NT2/D1 (cell line): Measurements from ENCODE around the gene MEGF8.

Experiments used
- DNase-seq: peaks from one replicate; pipeline ENCODE4 v3.0.0-alpha.2; 2011; ENCODE audit warnings: low read depth, low spot score
- H3K27me3 ChIP-seq: 2 replicates; pipeline ENCODE4 v1.6.0; 2011; ENCODE audit warnings: mild to moderate bottlenecking; ENCODE audit not compliant: insufficient read length, insufficient read depth
- H3K36me3 ChIP-seq: 2 replicates; pipeline ENCODE4 v1.6.1; 2011; ENCODE audit warnings: mild to moderate bottlenecking, low read length, mixed read lengths; ENCODE audit not compliant: insufficient read depth, insufficient read length
- H3K4me1 ChIP-seq: 2 replicates; pipeline ENCODE4 v1.5.1; 2011; ENCODE audit not compliant: insufficient read depth, insufficient read length
- H3K4me3 ChIP-seq: 2 replicates; pipeline ENCODE4 v1.5.1; 2011; ENCODE audit warnings: low read depth; ENCODE audit not compliant: insufficient read length
- H3K9ac ChIP-seq: 2 replicates; pipeline ENCODE4 v1.6.0; 2011; ENCODE audit warnings: low read depth; ENCODE audit not compliant: insufficient read length
- H3K9me3 ChIP-seq: 2 replicates; pipeline ENCODE4 v1.5.1; 2011; ENCODE audit warnings: mild to moderate bottlenecking, low read length; ENCODE audit not compliant: insufficient read depth
- SUZ12 ChIP-seq: IDR thresholded peaks from 2 replicates; pipeline ENCODE4 v1.6.1; 2011; ENCODE audit not compliant: insufficient read length, insufficient read depth; ENCODE audit errors: extremely low read depth
- YY1 ChIP-seq: IDR thresholded peaks from 2 replicates; pipeline ENCODE4 v1.6.1; 2011; ENCODE audit not compliant: insufficient read length, insufficient read depth
- ZNF274 ChIP-seq: IDR thresholded peaks from 2 replicates; pipeline ENCODE4 v1.6.1; 2011; ENCODE audit warnings: mild to moderate bottlenecking, low read depth, low read length

MEGF8 gene, protein sequence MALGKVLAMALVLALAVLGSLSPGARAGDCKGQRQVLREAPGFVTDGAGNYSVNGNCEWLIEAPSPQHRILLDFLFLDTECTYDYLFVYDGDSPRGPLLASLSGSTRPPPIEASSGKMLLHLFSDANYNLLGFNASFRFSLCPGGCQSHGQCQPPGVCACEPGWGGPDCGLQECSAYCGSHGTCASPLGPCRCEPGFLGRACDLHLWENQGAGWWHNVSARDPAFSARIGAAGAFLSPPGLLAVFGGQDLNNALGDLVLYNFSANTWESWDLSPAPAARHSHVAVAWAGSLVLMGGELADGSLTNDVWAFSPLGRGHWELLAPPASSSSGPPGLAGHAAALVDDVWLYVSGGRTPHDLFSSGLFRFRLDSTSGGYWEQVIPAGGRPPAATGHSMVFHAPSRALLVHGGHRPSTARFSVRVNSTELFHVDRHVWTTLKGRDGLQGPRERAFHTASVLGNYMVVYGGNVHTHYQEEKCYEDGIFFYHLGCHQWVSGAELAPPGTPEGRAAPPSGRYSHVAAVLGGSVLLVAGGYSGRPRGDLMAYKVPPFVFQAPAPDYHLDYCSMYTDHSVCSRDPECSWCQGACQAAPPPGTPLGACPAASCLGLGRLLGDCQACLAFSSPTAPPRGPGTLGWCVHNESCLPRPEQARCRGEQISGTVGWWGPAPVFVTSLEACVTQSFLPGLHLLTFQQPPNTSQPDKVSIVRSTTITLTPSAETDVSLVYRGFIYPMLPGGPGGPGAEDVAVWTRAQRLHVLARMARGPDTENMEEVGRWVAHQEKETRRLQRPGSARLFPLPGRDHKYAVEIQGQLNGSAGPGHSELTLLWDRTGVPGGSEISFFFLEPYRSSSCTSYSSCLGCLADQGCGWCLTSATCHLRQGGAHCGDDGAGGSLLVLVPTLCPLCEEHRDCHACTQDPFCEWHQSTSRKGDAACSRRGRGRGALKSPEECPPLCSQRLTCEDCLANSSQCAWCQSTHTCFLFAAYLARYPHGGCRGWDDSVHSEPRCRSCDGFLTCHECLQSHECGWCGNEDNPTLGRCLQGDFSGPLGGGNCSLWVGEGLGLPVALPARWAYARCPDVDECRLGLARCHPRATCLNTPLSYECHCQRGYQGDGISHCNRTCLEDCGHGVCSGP (N-terminal part only)

DNA sequence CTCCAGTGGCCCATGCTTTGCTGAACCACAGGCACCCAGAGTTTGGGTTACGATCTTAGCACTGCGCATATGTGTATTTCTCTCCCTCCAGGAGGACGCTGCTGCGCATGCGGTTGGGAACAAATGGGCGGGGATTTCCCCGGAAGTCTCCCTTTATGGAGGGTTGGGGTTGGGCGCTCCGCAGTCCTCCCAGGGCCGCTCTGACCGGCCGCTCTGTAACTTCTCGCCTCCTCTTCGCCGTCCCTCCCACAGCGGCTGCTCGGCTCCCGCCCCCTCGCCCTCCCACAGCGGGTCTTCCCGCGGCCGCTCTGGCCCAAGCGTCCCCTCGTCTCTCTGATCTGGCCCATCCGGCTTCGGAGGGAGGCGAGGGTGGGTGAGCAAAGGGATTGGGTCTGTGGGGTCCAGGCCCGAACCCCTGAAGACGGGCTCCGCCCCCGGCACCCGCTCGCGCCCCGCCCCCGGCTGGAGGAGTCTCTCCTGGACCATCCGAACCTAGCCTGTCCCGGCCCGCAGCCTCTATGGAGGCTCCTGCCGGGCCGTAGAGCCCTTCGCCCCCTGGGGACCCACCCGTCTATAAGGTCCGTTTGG lies at the start of gene MEGF8:
MEGF8 (plus strand) TSS at position 328 of the 588 bp plus-strand sequence. CDS start 609 bp downstream, outside the sequence.
- no peaks in the 10 kb centered on the region for H3K36me3 ChIP-seq
- no peak for TF ChIP-seq ZNF274
- TF ChIP-seq SUZ12, result no peak
- no peak for TF ChIP-seq YY1
- H3K9me3 ChIP-seq, result no peaks in the 10 kb centered on the region
- peak within 1 kb of the TSS; percentile 90 for H3K9ac ChIP-seq
- peak within 1 kb of the TSS; percentile 84 for H3K4me3 ChIP-seq
- H3K4me1 ChIP-seq, result peaks cover 5% of the 10 kb centered on the region
- peaks cover 32% of the 10 kb centered on the region for H3K27me3 ChIP-seq
- DNase-seq, result peak; percentile 96

DNA sequence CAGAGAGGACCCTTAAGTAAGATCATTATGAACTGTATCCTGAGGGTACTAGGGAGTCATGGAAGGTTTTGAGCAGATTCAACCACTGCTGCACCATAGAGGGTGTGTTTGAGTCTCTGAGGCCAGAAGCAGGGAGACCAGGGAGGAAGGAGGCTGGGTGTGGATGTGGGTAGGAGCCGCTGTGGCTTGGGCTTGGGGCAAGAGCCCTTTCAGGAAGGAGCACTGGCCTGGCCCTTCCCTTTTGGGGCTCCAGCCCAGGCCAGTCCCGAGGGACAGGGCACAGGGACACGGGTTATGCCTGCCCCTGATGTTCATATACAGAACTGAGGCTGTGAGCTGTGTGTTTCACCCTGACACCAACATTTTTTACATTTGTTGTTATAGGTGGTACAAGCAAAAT lies 49.2 kb upstream of the MEGF8 start:
- peaks cover 39% of the 10 kb centered on the region for H3K36me3 ChIP-seq
- H3K4me3 ChIP-seq, result no peak overlapping the region
- peaks cover 12% of the 10 kb centered on the region for H3K4me1 ChIP-seq
- no peak for DNase-seq
- no peaks in the 10 kb centered on the region for H3K27me3 ChIP-seq
- no peaks in the 10 kb centered on the region for H3K9me3 ChIP-seq
- no peak overlapping the region for H3K9ac ChIP-seq
- TF ChIP-seq SUZ12 (no peak), ZNF274 (no peak), YY1 (no peak)

DNA sequence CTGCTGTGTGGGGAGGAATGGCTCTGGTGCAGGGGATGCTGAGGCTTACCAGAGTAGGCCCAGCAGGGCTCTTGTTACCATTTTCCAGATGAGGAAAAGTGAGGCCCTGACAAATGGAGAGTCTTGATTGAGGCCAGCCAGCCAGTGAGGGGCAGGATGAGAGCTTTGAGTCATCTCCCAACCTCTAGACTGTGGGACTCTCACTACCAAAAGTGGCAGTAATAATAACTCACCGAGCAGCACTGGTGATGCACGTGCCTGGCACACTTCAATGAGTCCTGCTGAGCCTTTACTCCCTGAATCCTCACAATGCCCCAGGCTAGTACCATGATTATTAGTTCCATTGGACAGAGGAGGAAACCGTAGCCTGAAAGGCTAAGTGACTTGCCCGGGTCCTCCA lies 48.6 kb upstream of the MEGF8 start:
- TF ChIP-seq ZNF274 (no peak), YY1 (no peak), SUZ12 (no peak)
- Histone ChIP-seq H3K27me3 (no peaks in the 10 kb centered on the region), H3K36me3 (peaks cover 34% of the 10 kb centered on the region), H3K4me3 (no peak overlapping the region), H3K9ac (no peak overlapping the region), H3K9me3 (no peaks in the 10 kb centered on the region), H3K4me1 (peaks cover 13% of the 10 kb centered on the region)
- DNase-seq, result no peak

DNA sequence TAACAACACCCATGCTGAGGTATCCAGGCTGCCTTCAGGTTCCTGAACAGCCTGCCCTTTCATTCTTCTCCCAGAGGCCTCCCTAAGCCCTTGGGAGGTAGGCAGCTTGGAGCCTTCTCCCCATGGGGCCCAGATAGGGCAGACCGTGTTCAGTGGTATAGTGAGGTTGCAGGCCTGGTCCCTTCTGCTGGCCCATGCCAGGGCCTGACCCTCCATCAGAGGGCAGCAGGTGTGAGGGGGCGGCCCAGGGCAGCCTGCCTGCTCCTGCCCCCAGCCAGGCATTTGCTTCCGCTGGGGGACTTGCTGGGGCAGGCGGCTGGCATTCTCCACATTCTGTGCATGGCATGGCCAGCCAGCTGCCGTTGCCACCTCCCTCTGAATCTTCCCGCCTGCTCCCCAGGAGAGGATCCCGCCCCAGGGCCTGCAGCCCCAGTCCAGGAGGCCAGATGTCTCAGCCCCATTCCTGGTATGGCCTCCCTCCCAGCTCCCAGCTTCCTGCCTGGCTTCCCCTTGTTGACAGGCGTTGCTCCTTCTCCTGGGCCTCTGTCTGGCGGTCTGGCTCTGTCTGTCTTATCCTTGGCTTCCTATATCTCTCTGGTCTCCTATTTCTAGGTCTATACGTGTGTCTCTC lies 47.5 kb upstream of the MEGF8 start:
- H3K4me3 ChIP-seq, result no peak overlapping the region
- no peaks in the 10 kb centered on the region for H3K9me3 ChIP-seq
- H3K27me3 ChIP-seq, result no peaks in the 10 kb centered on the region
- no peak for TF ChIP-seq ZNF274
- TF ChIP-seq SUZ12, result no peak
- no peak for TF ChIP-seq YY1
- DNase-seq, result no peak
- H3K36me3 ChIP-seq, result peaks cover 25% of the 10 kb centered on the region
- peak overlapping the region; percentile 8 for H3K9ac ChIP-seq
- H3K4me1 ChIP-seq, result peaks cover 22% of the 10 kb centered on the region

DNA sequence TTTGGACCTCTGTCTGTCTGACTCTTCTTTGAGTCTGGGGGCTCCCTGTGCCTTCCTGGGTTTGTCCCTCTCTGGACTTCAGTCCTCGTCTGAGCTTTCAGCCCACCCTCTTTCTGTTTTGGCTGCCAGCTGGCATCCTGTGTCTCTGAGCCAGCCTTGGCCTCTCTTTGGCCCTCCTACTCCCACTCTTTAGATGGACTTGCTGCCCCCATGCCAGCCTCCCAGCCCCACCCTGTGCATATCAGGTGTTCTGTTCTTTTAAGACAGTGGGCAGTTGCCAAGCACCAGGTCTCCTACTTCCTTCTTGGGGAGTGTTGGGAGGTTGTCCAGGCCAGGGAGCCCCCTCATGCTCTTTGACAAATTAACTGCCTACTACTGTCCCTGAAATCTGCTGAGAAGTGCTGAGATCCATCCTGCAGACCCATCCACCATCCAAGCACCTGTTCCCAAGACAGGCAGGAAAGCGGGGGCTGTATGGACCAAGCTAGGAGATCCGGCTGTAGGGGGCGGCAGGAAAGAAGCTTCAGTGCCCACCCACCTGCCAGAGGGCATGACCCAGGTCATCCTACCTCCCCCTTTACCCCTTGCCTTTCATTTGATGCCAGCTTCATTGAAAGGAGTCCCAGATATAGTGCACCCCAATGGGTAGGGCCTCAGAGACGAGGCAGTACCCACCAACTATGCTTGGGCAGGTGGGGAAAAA lies 46.8 kb upstream of the MEGF8 start:
- Histone ChIP-seq H3K4me1 (peaks cover 27% of the 10 kb centered on the region), H3K9ac (peak overlapping the region; percentile 8), H3K36me3 (peaks cover 18% of the 10 kb centered on the region), H3K27me3 (no peaks in the 10 kb centered on the region), H3K4me3 (no peak overlapping the region), H3K9me3 (no peaks in the 10 kb centered on the region)
- TF ChIP-seq SUZ12, result no peak
- TF ChIP-seq ZNF274, result no peak
- TF ChIP-seq YY1, result no peak
- DNase-seq, result no peak

DNA sequence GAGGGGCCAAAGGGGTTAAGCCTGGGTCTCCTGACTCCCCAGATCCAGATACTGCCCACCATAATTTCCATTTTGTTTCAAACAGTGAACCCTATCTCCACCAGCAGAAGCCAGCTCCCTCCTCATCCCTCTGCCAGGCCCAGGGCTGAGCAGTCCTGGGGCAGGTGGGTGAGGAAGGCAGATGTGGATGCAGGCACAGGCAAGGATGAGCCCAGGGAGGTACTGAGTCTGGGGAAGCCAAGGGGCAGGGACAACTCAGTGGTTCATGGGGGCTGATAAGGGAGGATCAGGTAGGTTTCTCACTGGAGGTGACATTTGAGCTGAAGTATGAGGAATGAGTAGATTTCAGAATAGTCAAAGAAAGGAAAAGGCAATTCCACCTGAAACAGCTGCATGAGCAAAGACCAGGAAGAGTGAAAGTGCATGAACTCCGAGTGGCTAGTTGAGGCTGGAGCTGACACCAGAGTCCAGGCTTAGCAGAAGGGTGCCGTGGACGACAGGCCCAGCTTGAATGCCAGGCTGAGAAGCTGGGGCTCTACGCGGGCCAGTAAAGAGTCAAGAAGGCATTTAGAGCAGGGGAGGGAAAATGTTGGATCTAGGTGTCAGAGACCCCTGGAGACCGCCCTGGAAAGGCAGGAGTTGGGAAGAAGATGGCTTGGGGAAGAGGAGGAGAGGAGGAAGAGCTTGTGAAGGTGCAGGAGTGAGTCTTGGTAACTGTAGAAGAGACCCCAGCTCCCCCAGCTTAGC lies 46.1 kb upstream of the MEGF8 start:
- H3K9me3 ChIP-seq, result no peaks in the 10 kb centered on the region
- peaks cover 27% of the 10 kb centered on the region for H3K4me1 ChIP-seq
- no peaks in the 10 kb centered on the region for H3K27me3 ChIP-seq
- TF ChIP-seq ZNF274 (no peak), SUZ12 (no peak), YY1 (no peak)
- peak overlapping the region; percentile 69 for H3K9ac ChIP-seq
- peak overlapping the region; percentile 77 for H3K4me3 ChIP-seq
- H3K36me3 ChIP-seq, result peaks cover 12% of the 10 kb centered on the region
- no peak for DNase-seq
